A549 (cell line): Measurements from ENCODE around the gene GLS. TPM values are rescaled to one million over a fixed set of nuclear protein-coding genes. Genes with fewer than 3 reads are reported as not detected.

ENCODE experiments used
- ATAC-seq, 2 experiments: fragments of 200-7000 bp in 1 of 2; fragments of >200 bp in 1 of 2; cut with Nextera tagmentation in 1 of 2; cut with Tn5 transposase in 1 of 2; 3 replicates each; pipeline versions ENCODE4 v1.8.0 to v1.9.1; 2018 to 2020; ENCODE audit warnings: mild to moderate bottlenecking in 1 of 2, moderate library complexity in 1 of 2
- CTCF ChIA-PET: fragments of 300-600 bp; sonication (Branson Sonifier 250); formaldehyde crosslinking; extraction: SDS; loops from one replicate; lab custom pipeline; 2021; ENCODE audit warnings: antibody characterized with exemption, inconsistent platforms; lab: Yijun Ruan, JAX
- POLR2A ChIA-PET: fragments of 350-600 bp; formaldehyde crosslinking; extraction: SDS; loops from one replicate; lab custom pipeline; 2021; ENCODE audit warnings: antibody characterized with exemption, inconsistent platforms; lab: Yijun Ruan, JAX
- DNase-seq, 2 experiments: peaks; one replicate each; pipeline versions ENCODE4 v3.0.0 to v3.0.0-alpha.2; 2011 to 2016; ENCODE audit warnings: low read depth in 1 of 2, low spot score in 1 of 2
- FAIRE-seq: peaks from 2 replicates; lab custom pipeline; 2011; peaks lifted over from hg19 to GRCh38; lab: Jason Lieb, UNC
- H3K27ac ChIP-seq, 2 experiments: fragments of >200 bp; sonication (Bioruptor Twin); formaldehyde crosslinking; 3 replicates each; pipeline ENCODE4 v1.5.1; 2016 to 2017
- H3K4me1 ChIP-seq: fragments of >200 bp; sonication (Bioruptor Twin); formaldehyde crosslinking; 3 replicates; pipeline ENCODE4 v1.6.1; 2016
- H3K4me2 ChIP-seq: fragments of >200 bp; sonication (Bioruptor Twin); formaldehyde crosslinking; 3 replicates; pipeline ENCODE4 v1.6.1; 2016
- H3K4me3 ChIP-seq: fragments of >200 bp; sonication (Bioruptor Twin); formaldehyde crosslinking; 3 replicates; pipeline ENCODE4 v1.5.1; 2016
- H3K9me3 ChIP-seq: fragments of >200 bp; sonication (Bioruptor Twin); formaldehyde crosslinking; 3 replicates; pipeline ENCODE4 v1.6.1; 2016
- BCL3 ChIP-seq: fragments of >200 bp; sonication (Bioruptor Twin); formaldehyde crosslinking; IDR thresholded peaks from 3 replicates; pipeline ENCODE4 v1.6.1; 2016
- CBX2 ChIP-seq: fragments of 200-600 bp; sonication (generic); IDR thresholded peaks from 2 replicates; pipeline ENCODE4 v1.6.1; 2016; ENCODE audit warnings: low read depth, mild to moderate bottlenecking, borderline replicate concordance
- E2F6 ChIP-seq: IDR thresholded peaks from 2 replicates; pipeline ENCODE4 v1.6.1; 2012; ENCODE audit warnings: low read depth, borderline replicate concordance
- EHF ChIP-seq: fragments of 250-450 bp; sonication (Bioruptor Pico); IDR thresholded peaks from 2 replicates; pipeline ENCODE4 v1.5.0; 2020; ENCODE audit warnings: mild to moderate bottlenecking
- EP300 ChIP-seq, 2 experiments: fragments of >200 bp; sonication (Bioruptor Twin); formaldehyde crosslinking; IDR thresholded peaks; 2 replicates in 1 of 2; 3 replicates in 1 of 2; pipeline ENCODE4 v1.6.1; 2016 to 2017
- FOSB ChIP-seq: fragments of 250-450 bp; sonication (Bioruptor Pico); IDR thresholded peaks from 2 replicates; pipeline ENCODE4 v1.5.0; 2020; ENCODE audit warnings: mild to moderate bottlenecking, moderate library complexity
- GATA3 ChIP-seq: IDR thresholded peaks from 2 replicates; pipeline ENCODE4 v1.6.1; 2012; ENCODE audit warnings: borderline replicate concordance
- HDAC2 ChIP-seq: fragments of 200-600 bp; sonication (generic); IDR thresholded peaks from 2 replicates; pipeline ENCODE4 v1.6.1; 2016
- HOXA7 ChIP-seq: fragments of 250-450 bp; sonication (Bioruptor Pico); IDR thresholded peaks from 2 replicates; pipeline ENCODE4 v1.5.0; 2020; ENCODE audit warnings: mild to moderate bottlenecking, moderate library complexity
- JUN ChIP-seq, 2 experiments: fragments of >200 bp; sonication (Bioruptor Twin); formaldehyde crosslinking; IDR thresholded peaks; 2 replicates in 1 of 2; 3 replicates in 1 of 2; pipeline ENCODE4 v1.6.1; 2016 to 2017
- JUNB ChIP-seq: fragments of >200 bp; sonication (Bioruptor Twin); formaldehyde crosslinking; IDR thresholded peaks from 2 replicates; pipeline ENCODE4 v1.6.1; 2016
- KDM5A ChIP-seq: fragments of 200-600 bp; sonication (generic); IDR thresholded peaks from 2 replicates; pipeline ENCODE4 v1.6.1; 2016; ENCODE audit warnings: antibody characterized with exemption, mild to moderate bottlenecking
- MAFK ChIP-seq: fragments of 450-650 bp; IDR thresholded peaks from 2 replicates; pipeline ENCODE4 v1.6.1; 2014; ENCODE audit not compliant: partially characterized antibody
- MYC ChIP-seq: IDR thresholded peaks from 2 replicates; pipeline ENCODE4 v1.6.1; 2012; ENCODE audit warnings: mild to moderate bottlenecking, inconsistent platforms, low read length, improper control_type of control experiment, borderline replicate concordance
- NR3C1 ChIP-seq: fragments of >200 bp; sonication (Bioruptor Twin); formaldehyde crosslinking; IDR thresholded peaks from 3 replicates; pipeline ENCODE4 v1.6.1; 2017
- PBX3 ChIP-seq: IDR thresholded peaks from 2 replicates; pipeline ENCODE4 v1.6.1; 2012
- PHF8 ChIP-seq: fragments of 200-600 bp; sonication (generic); IDR thresholded peaks from 2 replicates; pipeline ENCODE4 v1.6.1; 2016; ENCODE audit warnings: low read depth, mild to moderate bottlenecking, antibody characterized with exemption, moderate library complexity, borderline replicate concordance
- POLR2AphosphoS2 ChIP-seq: conservative IDR thresholded peaks from 2 replicates; pipeline ENCODE4 v1.6.1; 2012; ENCODE audit warnings: low read length, improper control_type of control experiment, inconsistent platforms
- RFX5 ChIP-seq: fragments of 450-650 bp; IDR thresholded peaks from 2 replicates; pipeline ENCODE4 v1.7.1; 2014; ENCODE audit warnings: antibody characterized with exemption, mild to moderate bottlenecking, moderate library complexity
- RNF2 ChIP-seq: fragments of 200-600 bp; sonication (generic); IDR thresholded peaks from 2 replicates; pipeline ENCODE4 v1.6.1; 2016; ENCODE audit warnings: low read depth, mild to moderate bottlenecking, antibody characterized with exemption, moderate library complexity, borderline replicate concordance
- SMC3 ChIP-seq: fragments of >200 bp; sonication (Bioruptor Twin); formaldehyde crosslinking; IDR thresholded peaks from 3 replicates; pipeline ENCODE4 v1.6.1; 2018; ENCODE audit warnings: inconsistent platforms
- TP53 ChIP-seq: fragments of 250-450 bp; sonication (Bioruptor Pico); IDR thresholded peaks from 2 replicates; pipeline ENCODE4 v1.5.0; 2021; ENCODE audit warnings: mild to moderate bottlenecking, moderate library complexity
- ZC3H11A ChIP-seq: fragments of 450-650 bp; IDR thresholded peaks from 2 replicates; pipeline ENCODE4 v1.6.1; 2014; ENCODE audit warnings: antibody characterized with exemption, mild to moderate bottlenecking
- ZFP36 ChIP-seq: fragments of 450-650 bp; IDR thresholded peaks from 2 replicates; pipeline ENCODE4 v1.6.1; 2014; ENCODE audit warnings: borderline replicate concordance; ENCODE audit not compliant: partially characterized antibody
- ZNF302 ChIP-seq: fragments of 250-450 bp; sonication (Bioruptor Pico); IDR thresholded peaks from 2 replicates; pipeline ENCODE4 v1.9.0; 2021; ENCODE audit warnings: inconsistent platforms, mild to moderate bottlenecking, moderate library complexity
- WGBS: methylation state at CpG from one replicate; pipeline ENCODE4 v1.1.6; 2017; ENCODE audit errors: missing lambda C conversion rate; 5-methylcytosine and 5-hydroxymethylcytosine counted together
- polyA plus RNA-seq, 4 experiments: library from polyadenylated mRNA; depleted of rRNA in 3 of 4; stranded (reverse); fragments of >200 nt; fragmentation: RNase III in 1 of 4; extraction: RNeasy Plus Mini Kit Qiagen cat#74134 plus additional on column Dnase treatment in 1 of 4; gene quantifications; 2 replicates in 3 of 4; 3 replicates in 1 of 4; pipeline ENCODE4 v1.2.3, GENCODE V29; 2011 to 2017
- TF ChIP-seq, protein P1 (sequence below): fragments of 200-600 bp; sonication (generic); IDR thresholded peaks from 2 replicates; pipeline ENCODE4 v1.6.1; 2016; ENCODE audit warnings: antibody characterized with exemption, mild to moderate bottlenecking, moderate library complexity

GLS gene
- polyA plus RNA-seq, 2 of the 4 experiments (the other 2 are of a cell fraction): 269 to 321 TPM

- DNase-seq (no peak), FAIRE-seq (no peak), ATAC-seq (no peak; a peak in 1 of 6 replicates)
- POLR2A ChIA-PET: no interaction called here
- 50% methylated on average over 4 of the region's 4 CpGs for WGBS
- CTCF ChIA-PET: no interaction called here
- no peaks in the 10 kb centered on the region for H3K9me3 ChIP-seq
- H3K4me2 ChIP-seq: peak overlapping the region; percentile 91
- H3K4me1 ChIP-seq: peaks cover 90% of the 10 kb centered on the region
- H3K27ac ChIP-seq: peak overlapping the region in 1 of 2 experiments; percentile 34; a peak in 2 of 6 replicates
- H3K4me3 ChIP-seq: no peak overlapping the region
- TF ChIP-seq KDM5A (no peak), SMC3 (no peak), POLR2AphosphoS2 (no peak), MYC (no peak), GATA3 (no peak), PBX3 (no peak), ZC3H11A (no peak), PHF8 (no peak), MAFK (no peak), RFX5 (no peak), JUN (IDR thresholded peaks at IDR 0.05) (no peak)
- TF ChIP-seq, protein P1, sequence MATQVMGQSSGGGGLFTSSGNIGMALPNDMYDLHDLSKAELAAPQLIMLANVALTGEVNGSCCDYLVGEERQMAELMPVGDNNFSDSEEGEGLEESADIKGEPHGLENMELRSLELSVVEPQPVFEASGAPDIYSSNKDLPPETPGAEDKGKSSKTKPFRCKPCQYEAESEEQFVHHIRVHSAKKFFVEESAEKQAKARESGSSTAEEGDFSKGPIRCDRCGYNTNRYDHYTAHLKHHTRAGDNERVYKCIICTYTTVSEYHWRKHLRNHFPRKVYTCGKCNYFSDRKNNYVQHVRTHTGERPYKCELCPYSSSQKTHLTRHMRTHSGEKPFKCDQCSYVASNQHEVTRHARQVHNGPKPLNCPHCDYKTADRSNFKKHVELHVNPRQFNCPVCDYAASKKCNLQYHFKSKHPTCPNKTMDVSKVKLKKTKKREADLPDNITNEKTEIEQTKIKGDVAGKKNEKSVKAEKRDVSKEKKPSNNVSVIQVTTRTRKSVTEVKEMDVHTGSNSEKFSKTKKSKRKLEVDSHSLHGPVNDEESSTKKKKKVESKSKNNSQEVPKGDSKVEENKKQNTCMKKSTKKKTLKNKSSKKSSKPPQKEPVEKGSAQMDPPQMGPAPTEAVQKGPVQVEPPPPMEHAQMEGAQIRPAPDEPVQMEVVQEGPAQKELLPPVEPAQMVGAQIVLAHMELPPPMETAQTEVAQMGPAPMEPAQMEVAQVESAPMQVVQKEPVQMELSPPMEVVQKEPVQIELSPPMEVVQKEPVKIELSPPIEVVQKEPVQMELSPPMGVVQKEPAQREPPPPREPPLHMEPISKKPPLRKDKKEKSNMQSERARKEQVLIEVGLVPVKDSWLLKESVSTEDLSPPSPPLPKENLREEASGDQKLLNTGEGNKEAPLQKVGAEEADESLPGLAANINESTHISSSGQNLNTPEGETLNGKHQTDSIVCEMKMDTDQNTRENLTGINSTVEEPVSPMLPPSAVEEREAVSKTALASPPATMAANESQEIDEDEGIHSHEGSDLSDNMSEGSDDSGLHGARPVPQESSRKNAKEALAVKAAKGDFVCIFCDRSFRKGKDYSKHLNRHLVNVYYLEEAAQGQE: no peak
These were observed 15.9 kb downstream of the GLS start for GRCh38 chr2:190896477-190896876.

- ChIA-PET POLR2A (no interaction called here), CTCF (interaction anchor here (0.6 to 1.5 kb wide), 3 partner anchors 17 to 250 kb away, joined by 4 to 6 read pairs (median 6); no protein-coding TSS in a partner anchor)
- FAIRE-seq (peak; percentile 28), DNase-seq (no peak), ATAC-seq (peak; percentile 19 to 57; a peak in 3 of 6 replicates)
- H3K27ac ChIP-seq: peak overlapping the region in 1 of 2 experiments; percentile 71; a peak in 3 of 6 replicates
- no peak for TF ChIP-seq RFX5
- no peak for TF ChIP-seq HDAC2
- no peak for TF ChIP-seq ZFP36
- TF ChIP-seq NR3C1: no peak
- peak overlapping the region; percentile 34; the same call in 2 of the 3 replicates for H3K4me2 ChIP-seq
- peaks cover 78% of the 10 kb centered on the region for H3K4me1 ChIP-seq
- 55% methylated on average over 1 of the region's 1 CpG for WGBS
- no peak overlapping the region for H3K4me3 ChIP-seq
- no peaks in the 10 kb centered on the region for H3K9me3 ChIP-seq
These were observed 23.3 kb downstream of the GLS start for GRCh38 chr2:190903693-190904450.

GRCh38 chr2:190904640-190905261 is 24.1 kb downstream of the GLS start:
- no peak for TF ChIP-seq SMC3
- no peak for TF ChIP-seq NR3C1
- TF ChIP-seq EP300 (IDR thresholded peaks at IDR 0.05): no peak
- no peak for TF ChIP-seq CBX2
- TF ChIP-seq EHF (CRISPR knock-in tag): no peak
- TF ChIP-seq RNF2: no peak
- TF ChIP-seq ZNF302: no peak
- no peak for TF ChIP-seq TP53 (CRISPR knock-in tag)
- TF ChIP-seq JUNB: no peak
- no peak for TF ChIP-seq HOXA7 (CRISPR knock-in tag)
- no peak for TF ChIP-seq FOSB
- TF ChIP-seq E2F6: no peak
- no peak for TF ChIP-seq BCL3
- whole genome bisulfite sequencing: 64% methylated on average over 3 of the region's 3 CpGs
- Histone ChIP-seq H3K4me3 (no peak overlapping the region), H3K4me1 (peaks cover 77% of the 10 kb centered on the region), H3K27ac (peak overlapping the region in 1 of 2 experiments; percentile 71; a peak in 3 of 6 replicates), H3K9me3 (no peaks in the 10 kb centered on the region), H3K4me2 (peak overlapping the region; percentile 34; the same call in 2 of the 3 replicates)
- no peak for FAIRE-seq
- ChIA-PET POLR2A (no interaction called here), CTCF (interaction anchor here (1.5 kb wide), 1 partner anchor 18 kb away, joined by 6 read pairs; no protein-coding TSS in a partner anchor)
- ATAC-seq: peak in 1 of 2 experiments; percentile 26; a peak in 1 of 6 replicates
- DNase-seq: no peak
